ENCODE results near the gene TRIM63.

GRCh38 chr1:26043765-26044164, 23.7 kb downstream of the TRIM63 start:
- no peak for TF ChIP-seq CTCF (IDR thresholded peaks at IDR 0.05)
- TF ChIP-seq REST (IDR thresholded peaks at IDR 0.05; ENCODE audit: insufficient read depth in 1 of 2, low read depth in 2 of 2, low read length in 1 of 2) = no peak
- TF ChIP-seq TCF7L2 (IDR thresholded peaks at IDR 0.05; ENCODE audit: low read depth, low read length) = no peak
- no peak for TF ChIP-seq SIN3A (IDR thresholded peaks at IDR 0.05; ENCODE audit: borderline replicate concordance, insufficient read depth, low read depth, low read length)
- no peak for TF ChIP-seq POLR2AphosphoS5 (IDR thresholded peaks at IDR 0.05; ENCODE audit: low read depth, low read length)

All from Panc1 (cell line).